Choroid plexus epithelial cell (primary cell): ENCODE measurements around the gene SH3RF2.

Experiments
- DNase-seq: peaks from one replicate; pipeline ENCODE4 v3.0.0-alpha.2; 2010; ENCODE audit warnings: low read depth
- H3K4me3 ChIP-seq: 2 replicates; pipeline ENCODE4 v1.5.1; 2011; ENCODE audit warnings: low read depth, mild to moderate bottlenecking, control low read depth, low read length, moderate library complexity
- TF ChIP-seq, protein P1 (sequence below): conservative IDR thresholded peaks from 2 replicates; pipeline ENCODE4 v1.5.1; 2011; ENCODE audit warnings: low read depth, mild to moderate bottlenecking, control low read depth, inconsistent platforms, low read length, moderate library complexity

The SH3RF2 gene

DNA sequence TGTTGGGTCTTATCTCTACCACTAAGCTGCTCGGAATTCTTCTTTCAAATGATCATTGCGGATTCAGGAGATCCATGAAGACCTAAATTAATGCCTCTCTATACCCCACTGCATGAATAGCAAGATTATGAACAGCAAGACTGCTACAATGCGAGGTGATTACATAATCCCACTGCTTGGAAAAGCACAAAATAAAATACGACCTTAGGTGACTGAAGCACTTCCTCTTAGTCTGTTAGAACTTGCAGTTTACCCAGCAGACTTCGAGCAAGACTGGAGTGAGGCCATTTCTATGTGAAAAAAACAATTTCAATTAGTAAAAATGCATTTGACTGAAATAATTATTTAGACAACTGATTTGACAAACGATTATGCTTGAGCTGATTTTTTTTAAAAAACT is 59.8 kb downstream of the SH3RF2 start:
- TF ChIP-seq, protein P1, sequence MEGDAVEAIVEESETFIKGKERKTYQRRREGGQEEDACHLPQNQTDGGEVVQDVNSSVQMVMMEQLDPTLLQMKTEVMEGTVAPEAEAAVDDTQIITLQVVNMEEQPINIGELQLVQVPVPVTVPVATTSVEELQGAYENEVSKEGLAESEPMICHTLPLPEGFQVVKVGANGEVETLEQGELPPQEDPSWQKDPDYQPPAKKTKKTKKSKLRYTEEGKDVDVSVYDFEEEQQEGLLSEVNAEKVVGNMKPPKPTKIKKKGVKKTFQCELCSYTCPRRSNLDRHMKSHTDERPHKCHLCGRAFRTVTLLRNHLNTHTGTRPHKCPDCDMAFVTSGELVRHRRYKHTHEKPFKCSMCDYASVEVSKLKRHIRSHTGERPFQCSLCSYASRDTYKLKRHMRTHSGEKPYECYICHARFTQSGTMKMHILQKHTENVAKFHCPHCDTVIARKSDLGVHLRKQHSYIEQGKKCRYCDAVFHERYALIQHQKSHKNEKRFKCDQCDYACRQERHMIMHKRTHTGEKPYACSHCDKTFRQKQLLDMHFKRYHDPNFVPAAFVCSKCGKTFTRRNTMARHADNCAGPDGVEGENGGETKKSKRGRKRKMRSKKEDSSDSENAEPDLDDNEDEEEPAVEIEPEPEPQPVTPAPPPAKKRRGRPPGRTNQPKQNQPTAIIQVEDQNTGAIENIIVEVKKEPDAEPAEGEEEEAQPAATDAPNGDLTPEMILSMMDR: no peak
- peak; percentile 43 for DNase-seq
- H3K4me3 ChIP-seq: no peak overlapping the region

DNA sequence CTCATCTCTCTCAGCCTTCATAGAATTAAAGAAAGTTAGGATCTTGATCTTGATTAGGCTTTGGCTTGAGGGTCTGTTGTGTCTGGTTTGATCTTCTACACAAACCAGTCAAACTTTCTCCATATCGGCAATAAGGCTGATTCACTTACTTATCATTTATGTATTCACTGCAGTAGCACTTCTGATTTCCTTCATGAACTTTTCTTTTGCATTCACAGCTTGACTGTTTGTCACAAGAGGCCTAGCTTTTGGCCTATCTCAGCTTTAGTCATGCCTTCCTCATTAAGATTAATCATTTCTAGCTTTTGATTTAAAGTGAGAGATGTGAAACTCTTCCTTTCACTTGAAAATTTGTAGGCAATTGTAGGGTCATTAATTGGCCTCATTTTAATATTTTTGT is 62.8 kb downstream of the SH3RF2 start:
- TF ChIP-seq, protein P1: no peak
- H3K4me3 ChIP-seq: no peak overlapping the region
- DNase-seq: no peak

DNA sequence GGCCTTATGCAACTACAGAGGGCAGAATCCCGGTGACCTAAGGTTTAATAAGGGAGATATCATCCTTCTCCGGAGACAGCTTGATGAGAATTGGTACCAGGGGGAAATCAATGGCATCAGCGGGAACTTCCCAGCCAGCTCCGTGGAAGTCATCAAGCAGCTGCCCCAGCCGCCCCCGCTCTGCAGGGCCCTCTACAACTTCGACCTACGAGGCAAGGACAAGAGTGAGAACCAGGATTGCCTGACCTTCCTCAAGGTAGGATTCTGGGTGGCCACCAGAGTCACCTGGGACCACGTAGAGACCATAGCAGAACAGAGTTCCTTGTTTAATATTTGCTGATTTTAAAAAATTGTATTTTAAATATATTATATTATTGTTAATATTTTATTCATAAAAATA is 63.7 kb downstream of the SH3RF2 start:
- H3K4me3 ChIP-seq: no peak overlapping the region
- no peak for DNase-seq
- TF ChIP-seq, protein P1: no peak

- TF ChIP-seq, protein P1: no peak
- H3K4me3 ChIP-seq: no peak overlapping the region
- DNase-seq: no peak
Observed at GRCh38 chr5:146001544-146002190, 65.3 kb downstream of the SH3RF2 start.

DNA sequence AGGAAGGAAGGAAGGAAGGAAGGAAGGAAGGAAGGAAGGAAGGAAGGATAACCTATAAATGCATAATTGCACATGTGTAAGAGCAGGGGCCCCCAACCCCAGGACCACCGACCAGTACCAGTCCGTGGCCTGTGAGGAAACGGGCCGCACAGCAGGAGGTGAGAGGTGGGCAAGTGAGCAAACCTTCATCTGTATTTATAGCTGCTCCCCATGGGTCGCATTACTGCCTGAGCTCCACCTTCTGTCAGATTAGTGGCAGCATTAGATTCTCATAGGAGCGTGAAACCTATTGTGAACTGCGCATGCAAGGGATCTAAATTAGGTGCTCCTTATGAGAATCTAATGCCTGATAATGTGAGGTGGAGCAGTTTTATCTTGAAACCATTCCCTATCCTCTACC is 66.1 kb downstream of the SH3RF2 start:
- no peak overlapping the region for H3K4me3 ChIP-seq
- TF ChIP-seq, protein P1: no peak
- no peak for DNase-seq

GRCh38 chr5:146003852-146004251 is 67.5 kb downstream of the SH3RF2 start:
- TF ChIP-seq, protein P1: no peak
- H3K4me3 ChIP-seq: no peak overlapping the region
- DNase-seq: no peak

- DNase-seq: no peak
- TF ChIP-seq, protein P1: no peak
- no peak overlapping the region for H3K4me3 ChIP-seq
Observed at GRCh38 chr5:146005264-146005663, 68.9 kb downstream of the SH3RF2 start.
